HepG2 (cell line): ENCODE data around the gene KLHL33. TPM values are rescaled to one million over a fixed set of nuclear protein-coding genes. Genes with fewer than 3 reads are reported as not detected.

Experiments
- ARID5B ChIP-seq: IDR thresholded peaks from 2 replicates; pipeline ENCODE4 v1.4.0; 2020; ENCODE audit warnings: mild to moderate bottlenecking, missing genetic modification reagents
- CTCF ChIP-seq: sonication (generic); formaldehyde crosslinking; IDR thresholded peaks from 2 replicates; pipeline ENCODE4 v1.5.0; 2020; ENCODE audit warnings: mild to moderate bottlenecking, missing genetic modification reagents, moderate library complexity
- EEA1 ChIP-seq: sonication (generic); formaldehyde crosslinking; IDR thresholded peaks from 2 replicates; pipeline ENCODE4 v1.5.1; 2020; ENCODE audit warnings: mild to moderate bottlenecking, missing genetic modification reagents, borderline replicate concordance
- ERF ChIP-seq: IDR thresholded peaks from 2 replicates; pipeline ENCODE4 v1.6.1; 2018; ENCODE audit warnings: missing biosample characterization, missing genetic modification reagents
- GATAD1 ChIP-seq: IDR thresholded peaks from 2 replicates; pipeline ENCODE4 v1.6.1; 2016; ENCODE audit warnings: missing genetic modification reagents, missing compliant biosample characterization
- HINFP ChIP-seq: sonication (generic); formaldehyde crosslinking; IDR thresholded peaks from 2 replicates; pipeline ENCODE4 v1.4.0; 2020; ENCODE audit warnings: low read depth, mild to moderate bottlenecking, missing genetic modification reagents
- KDM5B ChIP-seq: sonication (generic); formaldehyde crosslinking; IDR thresholded peaks from 2 replicates; pipeline ENCODE4 v1.4.0; 2020; ENCODE audit warnings: missing genetic modification reagents, mild to moderate bottlenecking, borderline replicate concordance
- MIXL1 ChIP-seq: IDR thresholded peaks from 2 replicates; pipeline ENCODE4 v1.6.1; 2016
- MTA3 ChIP-seq: sonication (generic); formaldehyde crosslinking; IDR thresholded peaks from 2 replicates; pipeline ENCODE4 v1.4.0; 2020; ENCODE audit warnings: missing genetic modification reagents
- NFIC ChIP-seq: IDR thresholded peaks from 2 replicates; pipeline ENCODE4 v1.6.1; 2012; ENCODE audit warnings: mild to moderate bottlenecking, low read length, inconsistent platforms
- PCBP1 ChIP-seq: fragments of 200-400 bp; formaldehyde crosslinking; IDR thresholded peaks from 2 replicates; pipeline ENCODE4 v1.6.1; 2017; ENCODE audit warnings: mild to moderate bottlenecking, low read depth, low read length, borderline replicate concordance
- RBM22 ChIP-seq: fragments of 200-400 bp; formaldehyde crosslinking; optimal IDR thresholded peaks from 2 replicates; pipeline ENCODE3; 2017; ENCODE audit warnings: mild to moderate bottlenecking, low read length, moderate library complexity
- SAP130 ChIP-seq: IDR thresholded peaks from 2 replicates; pipeline ENCODE4 v1.6.1; 2016; ENCODE audit warnings: low read depth
- SMYD3 ChIP-seq: sonication (generic); formaldehyde crosslinking; IDR thresholded peaks from 2 replicates; pipeline ENCODE4 v1.8.1; 2023; ENCODE audit warnings: mild to moderate bottlenecking, missing genetic modification reagents
- TBX3 ChIP-seq: fragments of 450-650 bp; IDR thresholded peaks from 2 replicates; pipeline ENCODE4 v1.6.1; 2017; ENCODE audit warnings: antibody characterized with exemption, mild to moderate bottlenecking, inconsistent platforms, borderline replicate concordance
- WIZ ChIP-seq: sonication (generic); formaldehyde crosslinking; IDR thresholded peaks from 2 replicates; pipeline ENCODE4 v1.5.1; 2020; ENCODE audit warnings: mild to moderate bottlenecking, missing genetic modification reagents
- ZIK1 ChIP-seq: sonication (generic); formaldehyde crosslinking; IDR thresholded peaks from 2 replicates; pipeline ENCODE4 v1.5.0; 2020; ENCODE audit warnings: mild to moderate bottlenecking, low read depth, missing genetic modification reagents, borderline replicate concordance
- ZNF235 ChIP-seq: sonication (generic); formaldehyde crosslinking; IDR thresholded peaks from 2 replicates; pipeline ENCODE4 v1.8.1; 2023; ENCODE audit warnings: mild to moderate bottlenecking, missing genetic modification reagents, borderline replicate concordance
- ZNF350 ChIP-seq: sonication (generic); formaldehyde crosslinking; IDR thresholded peaks from 2 replicates; pipeline ENCODE4 v1.4.0; 2020; ENCODE audit warnings: mild to moderate bottlenecking, low read depth, missing genetic modification reagents, borderline replicate concordance
- ZNF512B ChIP-seq: sonication (generic); formaldehyde crosslinking; IDR thresholded peaks from 2 replicates; pipeline ENCODE4 v1.5.1; 2020; ENCODE audit warnings: missing genetic modification reagents, mild to moderate bottlenecking, borderline replicate concordance
- polyA plus RNA-seq, 8 experiments: library from polyadenylated mRNA; depleted of rRNA in 3 of 8; stranded (reverse) in 7 of 8; unstranded in 1 of 8; fragments of >200 nt; fragmentation: Illumina TruSeq in 4 of 8; extraction: Trizol in 4 of 8; gene quantifications; 2 replicates each; pipeline versions ENCODE4 v1.2.1 to v1.2.3, GENCODE V29; 2011 to 2016; ENCODE audit warnings: low read depth in 4 of 8, missing spikeins in 1 of 8, mixed read lengths in 1 of 8; ENCODE audit not compliant: insufficient read depth in 1 of 8
- total RNA-seq, 5 experiments: library from RNA; depleted of rRNA; stranded (reverse); fragments of >200 nt; fragmentation: Illumina TruSeq; extraction: Trizol; gene quantifications; 2 replicates each; pipeline ENCODE4 v1.2.3, GENCODE V29; 2016; ENCODE audit warnings: low read depth in 1 of 5

The KLHL33 gene
- total and polyA plus RNA-seq, 2 of the 13 experiments (the other 11 are each of a cell fraction or from before 2014, with no cell fraction given): not detected

GRCh38 chr14:20469242-20469889, 33.4 kb upstream of the KLHL33 start, which contains the start of gene PNP (continued):
- peak; percentile 65; the same call in 1 of the 2 replicates for TF ChIP-seq ARID5B (CRISPR knock-in tag)
- no peak for TF ChIP-seq RBM22
- peak; percentile 97 for TF ChIP-seq ZNF512B (CRISPR knock-in tag)
- TF ChIP-seq NFIC: no peak
- no peak for TF ChIP-seq WIZ (CRISPR knock-in tag)
- TF ChIP-seq EEA1 (CRISPR knock-in tag): peak; percentile 74
- no peak for TF ChIP-seq SMYD3 (CRISPR knock-in tag)
- peak; percentile 91 for TF ChIP-seq KDM5B (CRISPR knock-in tag)
- no peak; the same call in 1 of the 2 replicates for TF ChIP-seq ZNF235 (CRISPR knock-in tag)
- TF ChIP-seq GATAD1 (CRISPR knock-in tag): peak; percentile 69
- peak; percentile 89 for TF ChIP-seq ZNF350 (CRISPR knock-in tag)
- TF ChIP-seq CTCF: peak; percentile 48
- no peak for TF ChIP-seq TBX3
- no peak; the same call in 1 of the 2 replicates for TF ChIP-seq ZIK1 (CRISPR knock-in tag)
- peak; percentile 88 for TF ChIP-seq SAP130 (CRISPR knock-in tag)
- peak; percentile 71; the same call in 1 of the 2 replicates for TF ChIP-seq MIXL1 (CRISPR knock-in tag)
- TF ChIP-seq ERF: peak; percentile 64; the same call in 1 of the 2 replicates
- TF ChIP-seq PCBP1: 0 out of 2 replicates have a peak, but pooled peaks have one; percentile 67
- no peak for TF ChIP-seq MTA3 (CRISPR knock-in tag)
- TF ChIP-seq HINFP (CRISPR knock-in tag): 0 out of 2 replicates have a peak, but pooled peaks have one; percentile 58
